NCI-H82 treated with DMSO at 0.1 percent for 48 hours (cell line): ENCODE results near the gene ICOS.

Experiments
- DNase-seq: peaks from one replicate; lab custom pipeline; 2025; ENCODE audit not compliant: unreplicated experiment; lab: John Stamatoyannopoulos, UW

The ICOS gene

GRCh38 chr2:204005940-204006721 lies 69.6 kb downstream of the ICOS start:
- no peak for DNase-seq

GRCh38 chr2:204008352-204008751 lies 71.8 kb downstream of the ICOS start:
- DNase-seq: no peak

DNA sequence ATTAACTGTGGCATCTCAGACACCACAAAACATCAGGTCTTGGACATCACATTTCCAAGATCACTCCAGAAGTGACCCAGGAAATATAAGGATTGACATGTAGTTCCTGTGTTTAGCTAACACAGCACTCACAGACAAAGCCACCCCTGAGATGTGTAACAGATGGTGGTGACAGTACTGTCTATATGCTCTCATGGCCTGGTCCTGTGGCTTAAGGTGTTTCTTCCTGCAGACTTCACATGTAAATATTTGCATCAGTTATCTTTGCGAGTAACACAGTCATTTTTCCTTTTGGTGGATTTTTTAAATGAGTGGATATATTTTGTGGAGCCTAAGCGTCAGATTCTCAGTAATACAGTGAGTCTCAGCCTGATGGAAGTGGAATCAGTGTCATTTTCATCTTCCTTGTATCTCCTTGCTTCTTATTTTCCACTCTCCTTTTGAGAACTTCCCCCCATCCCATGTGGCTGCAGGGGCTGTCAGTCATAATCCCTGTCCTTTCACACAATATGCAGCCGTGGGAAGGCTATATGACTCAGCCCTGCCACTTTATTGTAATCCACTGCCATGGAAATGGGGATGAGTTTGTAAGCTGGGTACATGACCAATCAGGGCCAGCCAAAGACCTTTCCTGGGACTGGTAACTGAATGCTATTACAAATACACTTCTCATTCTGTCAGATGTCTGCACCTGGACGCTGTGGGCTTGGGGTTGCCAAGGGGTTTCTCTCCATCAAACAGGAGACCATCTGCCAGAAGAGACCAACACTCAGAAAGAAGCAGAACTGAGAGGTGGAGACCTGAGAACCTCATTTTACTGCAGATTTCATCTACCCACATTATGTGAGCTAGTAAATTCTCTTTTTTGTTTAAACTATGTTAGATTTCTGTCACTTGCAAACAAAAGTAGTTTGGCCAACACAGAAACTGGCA lies 74.3 kb downstream of the ICOS start:
- no peak for DNase-seq
